Esophagus (tissue), 2 donors: ENCODE results near the gene SNX21. TPM values are rescaled to one million over a fixed set of nuclear protein-coding genes. Genes with fewer than 3 reads are reported as not detected.

Source experiments
- H3K27ac ChIP-seq, 2 donors: one replicate each; pipeline ENCODE4 v1.5.1; 2013; ENCODE audit warnings: low read depth in 2 of 2, mild to moderate bottlenecking in 2 of 2, inconsistent platforms in 1 of 2, low read length in 1 of 2, moderate library complexity in 1 of 2
- H3K27me3 ChIP-seq, 2 donors: one replicate each; pipeline ENCODE4 v1.6.1; 2013; ENCODE audit warnings: low read length in 2 of 2, control low read depth in 1 of 2, mild to moderate bottlenecking in 1 of 2; ENCODE audit not compliant: insufficient read depth in 2 of 2, control insufficient read depth in 1 of 2
- H3K36me3 ChIP-seq, 2 donors: one replicate each; pipeline ENCODE4 v1.6.1; 2013; ENCODE audit warnings: low read length in 1 of 2; ENCODE audit not compliant: control insufficient read depth in 2 of 2, insufficient read depth in 2 of 2
- H3K4me1 ChIP-seq, 2 donors: one replicate each; pipeline ENCODE4 v1.6.1; 2013; ENCODE audit warnings: low read length in 1 of 2; ENCODE audit not compliant: control insufficient read depth in 2 of 2, insufficient read depth in 2 of 2
- H3K4me3 ChIP-seq, 2 donors: one replicate each; pipeline ENCODE4 v1.5.1; 2013; ENCODE audit warnings: low read length in 2 of 2, mild to moderate bottlenecking in 2 of 2, low read depth in 1 of 2, moderate library complexity in 1 of 2
- H3K9me3 ChIP-seq, 2 donors: one replicate each; pipeline ENCODE4 v1.6.1; 2013; ENCODE audit warnings: mild to moderate bottlenecking in 2 of 2, low read depth in 1 of 2, low read length in 1 of 2, moderate library complexity in 1 of 2; ENCODE audit not compliant: control insufficient read depth in 2 of 2, insufficient read depth in 1 of 2
- WGBS, 2 donors: extraction: QIAGEN DNeasy Blood & Tissue Kit; methylation state at CpG; one replicate each; pipeline ENCODE4 v1.1.7; 2013; 5-methylcytosine and 5-hydroxymethylcytosine counted together
- polyA plus RNA-seq, 2 donors: library from polyadenylated mRNA; stranded (reverse); fragments of 200-250 nt; gene quantifications; one replicate each; pipeline ENCODE4 v1.2.3, GENCODE V29; 2013
- donor health status: healthy with polysubstance abuse.
- donor health status: Bipolar disorder and iron deficiency.

SNX21 gene
- polyA plus RNA-seq, 2 donors = 9.3 to 25.8 TPM

GRCh38 chr20:45888681-45889080 is 55.1 kb downstream of the SNX21 start:
- peaks cover 5 to 18% of the 10 kb centered on the region in 2 donors for H3K4me1 ChIP-seq
- no peaks in the 10 kb centered on the region for H3K9me3 ChIP-seq
- H3K4me3 ChIP-seq = no peak overlapping the region
- peaks cover 1 to 8% of the 10 kb centered on the region in 2 donors for H3K36me3 ChIP-seq
- no peak overlapping the region for H3K27ac ChIP-seq
- H3K27me3 ChIP-seq = no peaks in the 10 kb centered on the region
- 90 to 93% methylated on average over 3 of the region's 3 CpGs for WGBS, 2 donors

GRCh38 chr20:45890077-45890984 is 56.7 kb downstream of the SNX21 start:
- Histone ChIP-seq H3K27me3 (no peaks in the 10 kb centered on the region), H3K9me3 (no peaks in the 10 kb centered on the region), H3K4me1 (peaks cover 7 to 18% of the 10 kb centered on the region in 2 donors), H3K4me3 (peak overlapping the region; percentile 80 to 86), H3K27ac (peak overlapping the region; percentile 80 to 83), H3K36me3 (peaks cover 7 to 15% of the 10 kb centered on the region in 2 donors)
- WGBS, 2 donors = 2 to 4% methylated on average over 68 to 79 of the region's 79 CpGs

- WGBS, 2 donors = 1% methylated on average over 69 to 78 of the region's 78 CpGs
- Histone ChIP-seq H3K4me3 (peak within 1 kb of the TSS; percentile 80 to 86), H3K4me1 (peaks cover 7 to 18% of the 10 kb centered on the region in 2 donors), H3K9me3 (no peaks in the 10 kb centered on the region), H3K36me3 (peaks cover 7 to 15% of the 10 kb centered on the region in 2 donors), H3K27me3 (no peaks in the 10 kb centered on the region), H3K27ac (peak within 1 kb of the TSS; percentile 80 to 83)
These were observed 57.7 kb downstream of the SNX21 start, which contains the start of the genes CTSA and NEURL2 for GRCh38 chr20:45890985-45891983. Gene CTSA, plus strand, starts transcription at chr20:45891335. Its CDS starts 234 bp downstream, at chr20:45891569. Gene NEURL2, minus strand, starts transcription at chr20:45891208. Its CDS starts 217 bp downstream, at chr20:45890991.

- peak overlapping the region; percentile 80 to 86 for H3K4me3 ChIP-seq
- H3K4me1 ChIP-seq = peaks cover 7 to 18% of the 10 kb centered on the region in 2 donors
- no peaks in the 10 kb centered on the region for H3K27me3 ChIP-seq
- H3K27ac ChIP-seq = no peak overlapping the region
- H3K36me3 ChIP-seq = peaks cover 14 to 18% of the 10 kb centered on the region in 2 donors
- no peaks in the 10 kb centered on the region for H3K9me3 ChIP-seq
- WGBS, 2 donors = 76 to 77% methylated on average over 9 of the region's 9 CpGs
These were observed 58.6 kb downstream of the SNX21 start for GRCh38 chr20:45892049-45892825.

Other genes with a start within 250 kb of the SNX21 start
- not detected for gene WFDC10A, start 204.1 kb upstream of the SNX21 start, polyA plus RNA-seq
- gene WFDC9, start 202.5 kb upstream of the SNX21 start, polyA plus RNA-seq = not detected
- not detected for gene WFDC11, start 163.6 kb upstream of the SNX21 start, polyA plus RNA-seq
- gene WFDC13, start 131.8 kb upstream of the SNX21 start, polyA plus RNA-seq = not detected
- under 1 TPM; 0.07 to 0.18 TPM for gene WFDC10B, start 128.8 kb upstream of the SNX21 start, polyA plus RNA-seq
- not detected for gene SPINT4, start 111.5 kb upstream of the SNX21 start, polyA plus RNA-seq
- gene WFDC3, start 41.9 kb upstream of the SNX21 start, polyA plus RNA-seq = 1 to 10 TPM in 1 of 2 donors, under 1 TPM in 1; 0.51 to 2.4 TPM
- gene DNTTIP1, start 41.8 kb upstream of the SNX21 start, polyA plus RNA-seq = 10 to 100 TPM; 24.6 to 29.4 TPM
- 10 to 100 TPM; 53.1 to 83.4 TPM for gene UBE2C, start 21.2 kb upstream of the SNX21 start, polyA plus RNA-seq
- gene TNNC2, start 6.5 kb upstream of the SNX21 start, polyA plus RNA-seq = 1 to 10 TPM in 1 of 2 donors, under 1 TPM in 1; 0.28 to 1.0 TPM
- gene ACOT8, start 23.6 kb downstream of the SNX21 start, polyA plus RNA-seq = 10 to 100 TPM; 24.8 to 26.6 TPM
- gene ZSWIM3, start 23.8 kb downstream of the SNX21 start, polyA plus RNA-seq = 1 to 10 TPM; 1.1 to 1.5 TPM
- gene ZSWIM1, start 47.4 kb downstream of the SNX21 start, polyA plus RNA-seq = 1 to 10 TPM; 2.4 to 3.9 TPM
- under 1 TPM; 0.76 to 0.96 TPM for gene SPATA25, start 53.8 kb downstream of the SNX21 start, polyA plus RNA-seq
- 1 to 10 TPM; 1.4 to 2.5 TPM for gene NEURL2, start 57.4 kb downstream of the SNX21 start, polyA plus RNA-seq
- 10 to 100 TPM; 43.6 to 55.0 TPM for gene CTSA, start 57.5 kb downstream of the SNX21 start, polyA plus RNA-seq
- gene PLTP, start 78.4 kb downstream of the SNX21 start, polyA plus RNA-seq = 10 to 100 TPM; 27.0 to 27.2 TPM
- gene PCIF1, start 100.9 kb downstream of the SNX21 start, polyA plus RNA-seq = 10 to 100 TPM; 18.0 to 20.9 TPM
- 10 to 100 TPM; 10.7 to 18.0 TPM for gene ZNF335, start 138.4 kb downstream of the SNX21 start, polyA plus RNA-seq
- under 1 TPM; 0.12 to 0.32 TPM for gene MMP9, start 175.1 kb downstream of the SNX21 start, polyA plus RNA-seq
- under 1 TPM; 0.25 to 0.77 TPM for gene SLC12A5, start 195.4 kb downstream of the SNX21 start, polyA plus RNA-seq